Hematopoietic multipotent progenitor cell treated with erythropoietin and hydrocortisone succinate and interleukin-3 and kit ligand, for 8 days (in vitro differentiated cells): ENCODE data around the gene CCBE1.
"Not testable (repeated sequence)": the region's sequence is repeated elsewhere in the genome, so short reads cannot be mapped to it uniquely, and the experiment has no call there.

ENCODE experiments used
- DNase-seq: peaks from one replicate; pipeline ENCODE4 v3.0.0-alpha.2; 2015

The CCBE1 gene

GRCh38 chr18:59520562-59521355 is 176.5 kb downstream of the CCBE1 start:
- no peak for DNase-seq

GRCh38 chr18:59518705-59519104 is 178.5 kb downstream of the CCBE1 start:
- DNase-seq = no peak

DNA sequence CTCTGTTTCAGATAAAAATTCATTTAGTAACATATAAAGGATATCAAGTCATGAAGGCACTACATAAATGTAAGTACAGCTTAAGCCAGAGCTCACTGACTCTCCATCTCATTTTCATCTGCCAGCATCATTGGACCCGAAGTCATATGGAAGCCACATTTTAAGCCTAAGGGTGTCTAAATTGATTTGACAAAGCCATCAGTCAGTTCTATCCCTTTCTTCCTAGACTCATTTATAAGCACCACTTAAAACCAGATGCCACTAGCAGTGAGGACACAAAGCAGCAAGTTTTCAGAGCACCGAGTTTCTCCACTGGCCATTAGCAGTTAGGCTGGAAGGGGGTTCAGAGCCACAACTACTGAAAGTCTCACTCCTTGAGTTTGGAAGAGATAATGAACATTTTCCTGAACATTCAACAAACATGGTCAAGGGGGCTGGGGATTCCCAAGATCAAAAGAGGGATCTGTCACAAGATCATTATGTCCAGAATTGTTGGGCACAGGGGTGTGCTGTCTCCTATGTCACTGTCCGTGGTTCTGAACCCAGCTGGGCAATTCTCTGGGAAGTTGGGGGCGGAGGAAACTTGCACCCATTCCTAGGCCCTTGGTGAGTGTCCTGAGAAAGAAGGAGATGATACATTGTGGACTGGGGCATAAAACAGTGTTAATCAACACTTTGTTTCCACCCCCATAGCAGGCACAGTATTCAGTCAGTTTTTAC is 179.6 kb downstream of the CCBE1 start:
- DNase-seq = peak; percentile 5

- DNase-seq = peak; percentile 8
These were observed 180.7 kb downstream of the CCBE1 start for GRCh38 chr18:59516356-59517155.

DNA sequence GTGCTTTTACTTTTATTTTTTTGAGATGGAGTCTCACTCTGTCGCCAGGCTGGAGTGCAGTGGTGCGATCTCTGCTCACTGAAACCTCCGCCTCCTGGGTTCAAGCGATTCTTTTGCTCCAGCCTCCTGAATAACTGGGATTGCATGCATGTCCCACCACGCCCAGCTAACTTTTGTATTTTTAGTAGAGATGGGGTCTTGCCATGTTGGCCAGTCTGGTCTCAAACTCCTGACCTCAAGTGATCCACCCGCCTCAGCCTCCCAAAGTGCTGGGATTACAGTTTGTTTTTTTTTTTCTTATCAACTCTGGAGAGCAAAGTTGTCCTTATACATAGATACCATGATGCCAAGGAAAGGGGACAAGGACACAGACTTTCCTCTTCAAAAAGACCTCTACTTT is 181.3 kb downstream of the CCBE1 start:
- DNase-seq = not testable (repeated sequence)

DNA sequence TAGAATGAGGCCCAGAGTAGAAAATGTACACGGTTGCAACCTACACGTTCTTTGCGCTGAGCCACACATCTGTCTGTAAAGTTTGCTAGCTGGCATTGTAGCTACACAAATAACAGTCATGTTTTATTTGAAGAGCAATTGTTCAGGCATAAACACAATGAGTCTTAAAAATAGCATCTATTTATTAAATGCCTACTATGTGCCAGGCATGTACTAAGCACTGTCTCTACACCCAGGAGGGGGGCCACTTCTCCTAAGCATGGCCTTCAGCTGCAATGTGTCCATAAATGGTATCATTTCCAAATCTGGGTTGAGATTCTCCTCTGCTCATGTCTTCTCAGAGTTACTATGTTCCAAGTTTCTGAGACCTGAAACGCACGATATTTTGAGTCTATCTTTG is 182.1 kb downstream of the CCBE1 start:
- no peak for DNase-seq

DNA sequence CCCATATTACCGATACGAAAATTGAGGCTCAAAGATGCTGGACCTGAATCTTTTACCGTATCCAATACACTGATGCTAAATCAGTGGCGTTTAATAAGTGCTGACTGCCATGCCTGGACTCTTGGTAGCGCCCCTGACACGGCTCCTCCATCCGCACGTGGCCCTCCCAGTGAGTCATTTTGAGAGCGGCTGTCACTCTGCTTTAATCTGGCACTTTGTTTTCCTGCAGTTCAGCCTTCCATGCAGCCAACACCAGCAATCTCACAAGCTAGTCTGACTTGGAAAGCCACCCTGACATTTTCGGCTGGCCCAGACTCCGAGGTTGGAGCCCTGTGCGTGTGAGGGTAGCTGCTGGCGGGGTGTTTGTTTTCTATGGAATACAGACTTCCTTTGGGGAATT is 183.0 kb downstream of the CCBE1 start:
- no peak for DNase-seq

DNA sequence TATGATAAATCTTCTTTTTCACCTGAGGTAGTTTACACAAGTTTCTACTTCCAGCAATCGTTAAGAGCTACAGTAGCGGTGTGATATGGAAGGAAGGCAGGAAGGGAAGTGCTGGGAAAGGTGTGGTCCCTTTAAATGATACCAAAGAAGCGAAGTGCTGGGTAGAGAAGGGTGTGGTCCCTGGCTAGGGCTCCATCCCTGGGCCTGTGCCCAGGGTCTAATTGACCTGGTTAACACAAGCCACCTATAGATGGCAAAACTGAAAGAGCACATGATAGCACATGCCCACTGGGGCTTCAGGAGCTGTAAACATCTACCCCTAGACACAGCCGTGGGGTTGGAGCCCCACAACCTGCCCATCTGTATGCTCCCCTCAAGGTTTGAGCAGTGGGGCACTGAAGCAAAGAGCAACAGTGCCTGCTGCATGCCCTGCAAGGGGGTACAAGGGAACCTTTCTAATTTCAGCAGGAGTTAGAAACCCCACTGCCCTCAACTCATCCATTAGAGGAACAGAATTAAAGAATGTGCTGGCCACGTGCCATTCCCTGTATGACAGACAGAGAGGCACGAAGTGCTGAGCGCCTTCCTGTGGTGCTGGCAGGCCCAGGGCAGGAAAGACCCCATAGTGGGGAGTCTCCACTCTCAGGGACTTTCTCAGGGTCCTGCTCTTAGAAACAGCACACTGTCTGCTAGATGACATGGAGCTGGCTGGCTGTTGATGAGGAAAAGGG is 185.0 kb downstream of the CCBE1 start:
- DNase-seq = peak; percentile 3

DNA sequence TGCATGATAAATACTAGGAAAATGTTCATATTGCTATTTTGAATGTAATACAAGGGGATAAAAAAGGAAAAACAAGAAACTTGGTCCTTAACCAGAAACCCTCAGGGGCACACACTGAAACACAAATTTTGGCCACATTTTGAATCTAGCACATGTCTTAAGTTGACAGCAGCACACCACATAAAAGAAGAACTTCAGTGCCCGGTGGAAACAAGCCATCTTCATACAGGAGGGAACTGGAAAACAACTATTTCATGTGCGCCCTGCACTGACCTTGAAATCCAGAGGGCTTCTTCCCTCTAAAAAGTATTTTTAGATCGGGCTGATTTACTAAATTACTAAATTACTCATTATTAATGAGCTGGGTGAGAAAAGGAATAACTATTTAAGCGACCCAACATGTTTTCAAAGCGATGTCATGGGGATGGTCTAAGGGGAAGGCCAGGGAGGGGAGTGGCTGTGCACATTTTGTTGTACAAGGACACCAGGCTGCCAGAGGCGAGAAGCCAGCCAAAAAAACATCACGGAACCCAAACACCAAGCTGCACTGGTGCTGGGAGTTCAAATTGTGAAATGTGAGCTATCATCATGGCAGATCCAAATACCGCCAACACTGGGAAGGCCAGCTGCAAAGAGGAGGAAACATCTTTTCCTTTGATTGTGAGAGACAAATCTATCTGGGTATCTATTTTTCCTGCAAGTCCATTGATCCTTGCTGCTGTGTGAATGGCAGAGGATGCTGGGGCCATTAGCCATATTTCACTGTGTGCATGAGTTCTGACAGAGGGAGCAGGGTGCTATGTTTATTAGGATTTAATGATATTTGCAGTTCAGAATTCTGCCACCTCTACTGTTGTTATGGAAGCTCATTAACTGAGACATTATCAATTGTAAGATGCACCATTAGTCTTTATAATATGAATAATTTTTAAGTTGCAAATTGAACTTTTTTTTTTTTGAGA is 187.5 kb downstream of the CCBE1 start:
- no peak for DNase-seq

DNA sequence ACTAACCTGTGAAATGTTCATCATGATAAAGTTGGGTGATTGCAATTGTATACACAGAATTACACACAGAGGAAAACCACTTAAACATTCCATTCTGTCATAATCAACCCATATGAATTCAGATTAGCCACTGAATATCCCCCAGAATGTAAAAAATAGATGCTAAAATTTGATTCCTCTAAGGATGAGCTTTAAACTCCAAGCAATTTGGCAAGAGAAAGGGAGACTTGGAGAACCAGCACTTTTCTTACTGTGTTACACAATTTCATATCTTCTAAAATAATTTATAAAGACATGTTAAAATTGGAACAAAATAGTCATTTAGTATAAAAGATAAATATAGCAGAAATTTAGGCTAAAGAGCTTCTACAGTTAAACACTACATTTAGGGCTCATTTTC is 191.9 kb downstream of the CCBE1 start:
- no peak for DNase-seq

- DNase-seq = no peak
These were observed 194.7 kb downstream of the CCBE1 start for GRCh38 chr18:59502274-59503175.

- no peak for DNase-seq
These were observed 195.3 kb downstream of the CCBE1 start for GRCh38 chr18:59501920-59502273.

- DNase-seq = no peak
These were observed 196.5 kb downstream of the CCBE1 start for GRCh38 chr18:59500765-59501164.

- no peak for DNase-seq
These were observed 198.6 kb downstream of the CCBE1 start for GRCh38 chr18:59498506-59499086.

GRCh38 chr18:59492756-59493421 is 204.3 kb downstream of the CCBE1 start:
- no peak for DNase-seq

DNA sequence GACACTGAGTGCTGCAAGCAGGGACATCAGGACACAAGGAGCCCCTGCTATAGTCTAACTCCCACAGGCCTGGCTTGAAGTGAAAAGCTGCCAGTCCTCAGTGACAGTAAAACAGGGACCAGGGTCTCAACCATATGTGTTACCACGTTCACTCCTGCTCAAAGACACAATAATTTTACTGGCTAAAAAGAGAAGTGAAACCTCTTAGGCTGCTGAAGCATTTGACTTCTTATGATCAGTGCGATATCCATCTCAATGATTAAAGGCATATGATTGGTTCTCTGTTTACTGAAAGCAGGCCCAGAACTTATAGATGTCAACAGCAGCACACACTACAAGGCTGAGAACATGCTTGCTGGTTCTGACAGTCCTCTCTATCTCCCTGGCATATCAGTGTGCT is 208.3 kb downstream of the CCBE1 start:
- no peak for DNase-seq

- no peak for DNase-seq
These were observed 211.8 kb downstream of the CCBE1 start for GRCh38 chr18:59485382-59485781.

DNA sequence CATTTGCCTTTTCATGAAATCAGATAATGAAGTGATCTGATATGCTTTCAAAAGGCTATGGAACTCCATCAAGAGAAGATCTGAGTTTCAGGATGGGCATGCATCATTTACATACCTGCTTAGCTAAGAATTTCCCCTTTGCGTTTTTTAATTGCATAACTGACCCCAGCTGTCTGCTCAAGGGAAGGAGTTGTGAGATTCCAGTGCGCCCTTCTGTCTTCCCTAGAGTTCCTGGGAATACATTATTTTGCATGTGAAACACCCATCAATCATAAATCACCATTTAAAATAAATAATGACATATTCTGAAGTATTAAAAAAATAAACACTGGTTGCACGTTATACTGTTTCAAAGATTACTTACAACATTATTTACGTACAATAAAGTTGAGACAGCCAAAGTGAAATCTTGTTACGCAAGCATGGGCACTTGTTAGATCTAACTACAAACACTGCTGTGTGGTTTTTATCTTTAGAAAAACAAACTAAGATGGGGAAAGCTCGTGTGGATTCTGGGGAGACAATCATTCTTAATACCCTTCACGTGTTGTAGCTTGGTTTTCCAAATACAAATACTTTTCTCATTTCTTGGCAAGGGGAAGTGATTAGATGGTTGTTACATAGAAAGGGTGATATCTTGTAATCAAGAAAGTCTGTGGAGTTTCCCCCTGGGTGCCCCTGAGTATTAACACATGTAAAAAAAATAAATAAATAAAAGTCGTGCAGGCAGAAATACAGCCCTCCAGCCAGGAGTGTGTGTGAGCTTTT is 212.5 kb downstream of the CCBE1 start:
- no peak for DNase-seq

DNA sequence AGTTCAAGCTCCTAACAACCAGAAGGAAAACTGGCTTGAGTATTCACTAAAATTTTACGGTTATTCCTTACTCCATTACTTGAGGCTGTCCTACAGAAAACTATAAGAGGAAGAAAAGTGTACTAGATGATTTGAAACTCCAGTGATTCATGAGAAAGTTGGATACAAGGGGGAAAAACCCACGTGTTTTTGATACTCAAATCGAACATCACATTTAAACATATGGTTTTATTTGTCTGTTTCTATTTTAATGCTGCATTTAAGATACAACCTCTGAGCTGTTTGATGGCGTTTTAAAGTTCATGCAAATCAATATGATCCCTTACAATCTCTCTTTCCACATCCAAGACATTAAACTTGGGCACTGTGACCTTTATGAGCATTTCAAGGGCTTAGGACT is 213.1 kb downstream of the CCBE1 start:
- no peak for DNase-seq
